HG03460 (cell line): Measurements from ENCODE around the gene WNK2.
"Not testable (repeated sequence)": the region's sequence is repeated elsewhere in the genome, so short reads cannot be mapped to it uniquely, and the experiment has no call there.

ENCODE experiments used
- ATAC-seq: cut with Tn5 transposase; IDR thresholded peaks from one replicate; pipeline ENCODE4 v1.9.1; 2021; ENCODE audit not compliant: unreplicated experiment

Gene WNK2

GRCh38 chr9:93324191-93324834 is 140.4 kb downstream of the WNK2 start:
- ATAC-seq = no peak

- ATAC-seq = no peak
These were observed 141.5 kb downstream of the WNK2 start for GRCh38 chr9:93325307-93326035.

GRCh38 chr9:93326056-93326455 is 142.1 kb downstream of the WNK2 start:
- no peak for ATAC-seq

- no peak for ATAC-seq
These were observed 142.7 kb downstream of the WNK2 start for GRCh38 chr9:93326654-93327053.

GRCh38 chr9:93329629-93330280 is 145.8 kb downstream of the WNK2 start:
- no peak for ATAC-seq

- ATAC-seq = no peak
These were observed 148.4 kb downstream of the WNK2 start for GRCh38 chr9:93332317-93332716.

GRCh38 chr9:93336720-93337119 is 152.8 kb downstream of the WNK2 start:
- ATAC-seq = no peak

GRCh38 chr9:93338196-93338595 is 154.3 kb downstream of the WNK2 start:
- ATAC-seq = not testable (repeated sequence)

GRCh38 chr9:93340091-93340490 is 156.2 kb downstream of the WNK2 start:
- no peak for ATAC-seq

- ATAC-seq = not testable (repeated sequence)
These were observed 157.9 kb downstream of the WNK2 start for GRCh38 chr9:93341820-93342219.

- not testable (repeated sequence) for ATAC-seq
These were observed 158.5 kb downstream of the WNK2 start for GRCh38 chr9:93342428-93342827.

GRCh38 chr9:93343663-93344062 is 159.7 kb downstream of the WNK2 start:
- ATAC-seq = no peak

GRCh38 chr9:93345643-93346230 is 161.8 kb downstream of the WNK2 start:
- ATAC-seq = no peak

GRCh38 chr9:93346231-93347112 is 162.5 kb downstream of the WNK2 start:
- ATAC-seq = no peak

GRCh38 chr9:93347371-93347975 is 163.5 kb downstream of the WNK2 start:
- ATAC-seq = not testable (repeated sequence)

- not testable (repeated sequence) for ATAC-seq
These were observed 169.7 kb downstream of the WNK2 start for GRCh38 chr9:93353413-93354310.

- no peak for ATAC-seq
These were observed 170.5 kb downstream of the WNK2 start for GRCh38 chr9:93354451-93354850.

GRCh38 chr9:93355827-93356226 is 171.9 kb downstream of the WNK2 start:
- ATAC-seq = no peak

GRCh38 chr9:93357649-93358048 is 173.7 kb downstream of the WNK2 start:
- no peak for ATAC-seq
